Stimulated activated CD8-positive, alpha-beta memory T cell treated with anti-CD3 and anti-CD28 coated beads, Interleukin-15, amount 100 ng/mL, for 48 hours (primary cell): ENCODE results near the gene KIAA0513.
"Not testable (repeated sequence)": the region's sequence is repeated elsewhere in the genome, so short reads cannot be mapped to it uniquely, and the experiment has no call there.

Experiments
- DNase-seq, 2 donors: peaks; one replicate each; pipeline ENCODE4 v3.0.0-alpha.2; 2020; ENCODE audit warnings: low read depth in 2 of 2

Gene KIAA0513

DNA sequence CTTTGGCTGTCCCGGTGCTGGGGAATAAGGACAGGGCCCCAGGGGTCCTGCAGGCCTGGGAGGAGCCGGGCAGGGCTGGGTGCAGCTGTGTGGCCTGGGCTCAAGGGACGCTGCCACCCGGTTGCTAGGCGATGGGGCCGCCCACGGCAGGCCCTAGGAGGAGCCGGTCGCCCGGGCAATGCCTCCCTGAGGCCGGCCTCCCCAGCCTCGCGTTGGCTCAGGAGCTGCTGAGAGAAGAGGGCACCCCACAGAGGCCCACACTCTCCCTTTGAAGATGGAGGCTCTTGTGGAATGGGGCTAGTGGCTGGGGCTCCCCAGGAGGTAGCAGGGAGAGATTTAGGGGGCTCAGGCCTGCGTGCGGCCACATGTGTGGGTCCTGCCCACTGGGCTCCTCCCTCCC is 84.8 kb downstream of the KIAA0513 start, which contains the start of gene CIBAR2:
TSS of gene CIBAR2 (minus strand) at position 109 of the 400 bp plus-strand sequence. CDS start 120 bp downstream, outside the sequence.
- no peak for DNase-seq

DNA sequence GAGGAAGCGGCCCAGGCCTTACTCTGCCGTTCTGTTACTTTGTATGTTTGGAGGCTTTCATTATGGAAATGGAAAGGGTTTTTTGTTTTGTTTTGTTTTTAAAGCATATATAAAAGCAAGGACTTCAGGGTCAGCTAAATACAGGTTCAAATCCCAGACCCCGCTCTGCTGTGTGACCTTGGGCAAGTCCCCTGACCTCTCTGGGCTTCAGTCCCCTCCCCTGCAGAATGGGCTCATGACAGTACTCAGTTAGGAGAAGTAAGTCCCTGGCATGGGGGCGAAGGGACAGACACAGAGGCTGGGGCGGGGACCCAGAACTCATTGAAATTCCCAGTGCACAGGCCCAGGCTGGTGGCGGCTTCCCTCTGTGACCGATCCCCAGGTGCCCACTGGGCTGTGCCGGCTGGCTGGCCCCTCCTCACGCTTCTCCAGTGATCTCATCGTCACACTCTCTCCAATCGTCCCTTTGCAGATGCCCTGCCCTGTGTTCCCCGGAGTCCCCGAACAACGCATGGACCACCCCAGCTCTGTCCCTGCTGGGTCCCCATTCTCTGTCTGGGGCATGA is 85.7 kb downstream of the KIAA0513 start:
- no peak for DNase-seq

DNA sequence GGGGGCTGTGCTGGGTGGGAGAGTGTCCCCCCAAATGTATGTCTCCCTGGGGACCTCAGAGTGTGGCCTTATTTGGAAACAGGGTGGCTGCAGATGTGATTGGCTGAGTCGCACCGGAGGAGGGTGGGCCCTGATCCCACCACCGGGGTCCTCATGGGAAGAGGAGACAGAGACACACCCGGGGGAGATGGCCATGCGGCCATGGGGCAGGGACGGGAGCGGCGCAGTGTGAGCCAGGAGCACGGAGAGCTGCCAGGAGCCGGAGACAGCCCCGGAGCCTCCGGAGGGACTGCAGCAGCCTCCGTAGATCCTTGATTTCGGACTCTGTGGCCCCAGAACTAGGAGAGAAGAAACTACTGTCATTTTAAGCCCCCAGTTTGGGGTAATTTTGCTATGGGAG is 86.3 kb downstream of the KIAA0513 start:
- no peak for DNase-seq

DNA sequence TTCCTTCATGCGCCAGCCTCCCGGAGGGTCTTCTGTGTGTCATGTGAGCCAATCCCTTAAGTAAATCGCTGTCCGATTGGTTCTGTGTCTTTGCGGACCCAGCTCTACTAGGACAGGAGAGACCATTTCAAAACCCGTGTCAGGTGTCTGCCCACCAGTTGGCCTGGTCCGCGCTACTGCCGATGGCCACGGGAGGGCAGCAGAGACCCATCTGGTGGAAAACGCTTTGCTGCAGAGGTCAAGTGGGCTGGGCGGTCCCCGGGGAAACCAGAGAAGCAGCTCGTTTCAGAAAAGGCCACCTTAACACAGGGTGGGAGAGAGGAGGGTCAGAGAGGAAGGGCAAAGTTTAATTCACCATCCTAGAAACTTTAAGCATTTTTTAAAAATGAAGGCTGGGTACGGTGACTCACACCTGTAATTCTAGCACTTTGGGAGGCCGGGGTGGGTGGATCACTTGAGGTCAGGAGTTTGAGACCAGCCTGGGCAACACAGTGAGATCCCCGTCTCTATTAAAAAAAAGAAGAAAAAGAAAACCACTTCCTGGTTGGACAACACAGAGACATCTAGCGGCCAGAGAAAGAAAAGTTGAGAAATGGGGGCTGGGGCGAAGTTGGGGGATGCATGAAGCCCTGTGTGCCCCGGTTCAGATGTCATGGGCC is 87.4 kb downstream of the KIAA0513 start:
- DNase-seq, result peak; percentile 77 to 78

DNA sequence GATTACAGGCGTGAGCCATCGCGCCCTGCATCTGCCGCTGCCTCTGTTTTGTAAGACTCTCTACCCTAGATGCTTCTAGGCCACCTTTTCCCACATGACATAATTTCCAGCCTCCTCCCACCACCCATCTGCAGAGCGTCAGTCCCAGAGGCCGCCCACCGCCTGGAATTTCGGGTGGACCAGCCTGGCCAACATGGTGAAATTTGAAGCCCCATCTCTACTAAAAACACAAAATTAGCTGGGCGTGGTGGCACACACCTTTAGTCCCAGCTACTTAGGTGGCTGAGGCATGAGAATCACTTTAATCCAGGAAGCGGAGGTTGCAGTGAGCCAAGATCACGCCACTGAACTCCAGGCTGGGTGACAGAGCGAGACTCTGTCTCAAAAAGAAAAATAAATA is 89.8 kb downstream of the KIAA0513 start:
- DNase-seq, result no peak

DNA sequence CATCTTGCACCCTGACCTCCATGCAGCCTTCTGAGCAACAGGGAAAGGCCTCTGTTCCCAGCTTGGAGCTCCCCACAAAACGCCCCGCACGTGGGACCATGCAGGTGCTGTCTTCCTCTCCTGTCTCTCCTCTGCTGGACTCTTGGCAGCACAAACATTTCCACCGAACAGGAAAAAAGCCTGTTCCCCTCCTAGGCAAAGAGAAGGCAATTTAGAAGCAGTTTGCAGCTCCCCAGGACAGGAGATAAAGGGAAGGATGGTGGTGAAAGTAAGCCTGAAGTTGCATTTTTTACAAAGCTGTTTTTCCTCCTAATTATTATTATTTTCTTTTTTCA is 92.4 kb downstream of the KIAA0513 start:
- no peak for DNase-seq

DNA sequence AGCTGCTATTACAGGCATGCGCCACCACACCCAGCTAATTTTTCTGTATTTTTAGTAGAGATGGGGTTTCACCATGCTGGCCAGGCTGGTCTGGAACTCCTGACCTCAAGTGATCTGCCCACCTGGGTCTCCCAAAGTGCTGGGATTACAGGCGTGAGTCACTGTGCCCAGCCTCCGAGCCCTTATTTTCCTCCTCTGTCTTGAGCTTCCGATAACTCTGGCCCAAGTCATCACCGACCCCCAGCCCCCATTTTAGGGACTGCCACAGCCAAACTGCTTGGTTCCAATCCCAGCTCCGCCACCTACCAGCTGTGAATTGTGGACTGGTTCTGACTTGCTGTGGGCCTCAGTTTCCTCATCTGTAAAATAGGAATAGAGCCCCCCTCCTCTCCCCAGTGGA is 95.8 kb downstream of the KIAA0513 start:
- DNase-seq, result not testable (repeated sequence)

DNA sequence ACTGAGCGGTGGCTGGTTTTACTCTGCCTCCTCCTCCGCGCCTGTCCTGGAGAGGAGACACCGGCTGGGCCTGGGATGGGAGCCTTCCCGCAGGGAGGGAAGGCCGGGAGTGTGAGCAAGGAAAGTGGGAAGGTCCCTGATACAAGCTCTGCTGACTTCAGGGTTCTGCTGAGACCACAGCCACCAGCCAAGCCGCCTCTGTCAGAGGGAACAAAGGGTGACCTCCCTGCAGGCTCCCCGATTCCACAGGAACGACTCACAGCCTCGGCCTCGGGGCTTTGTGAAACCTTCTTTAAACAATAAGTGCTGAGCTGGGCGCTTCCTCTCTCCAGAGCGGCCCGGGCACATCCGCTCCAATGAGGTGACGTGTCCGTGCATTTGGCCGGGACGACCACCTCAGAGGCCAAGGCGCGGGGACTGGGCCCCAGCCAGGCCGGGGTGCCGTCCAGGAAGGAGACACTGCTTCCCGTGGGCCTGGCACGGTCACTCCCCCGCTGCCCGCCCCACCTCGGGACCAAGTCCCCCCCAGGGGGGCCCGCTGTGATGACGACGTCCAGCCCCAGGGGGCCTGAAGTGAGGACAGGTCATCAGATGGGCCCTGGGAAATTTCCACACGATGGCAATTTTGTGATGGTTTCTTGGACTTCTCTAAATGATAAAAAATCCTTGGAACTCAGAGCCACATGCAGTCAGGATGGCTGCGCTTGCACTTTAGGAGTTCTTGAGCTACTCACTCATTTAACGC is 96.5 kb downstream of the KIAA0513 start:
- DNase-seq, result no peak

DNA sequence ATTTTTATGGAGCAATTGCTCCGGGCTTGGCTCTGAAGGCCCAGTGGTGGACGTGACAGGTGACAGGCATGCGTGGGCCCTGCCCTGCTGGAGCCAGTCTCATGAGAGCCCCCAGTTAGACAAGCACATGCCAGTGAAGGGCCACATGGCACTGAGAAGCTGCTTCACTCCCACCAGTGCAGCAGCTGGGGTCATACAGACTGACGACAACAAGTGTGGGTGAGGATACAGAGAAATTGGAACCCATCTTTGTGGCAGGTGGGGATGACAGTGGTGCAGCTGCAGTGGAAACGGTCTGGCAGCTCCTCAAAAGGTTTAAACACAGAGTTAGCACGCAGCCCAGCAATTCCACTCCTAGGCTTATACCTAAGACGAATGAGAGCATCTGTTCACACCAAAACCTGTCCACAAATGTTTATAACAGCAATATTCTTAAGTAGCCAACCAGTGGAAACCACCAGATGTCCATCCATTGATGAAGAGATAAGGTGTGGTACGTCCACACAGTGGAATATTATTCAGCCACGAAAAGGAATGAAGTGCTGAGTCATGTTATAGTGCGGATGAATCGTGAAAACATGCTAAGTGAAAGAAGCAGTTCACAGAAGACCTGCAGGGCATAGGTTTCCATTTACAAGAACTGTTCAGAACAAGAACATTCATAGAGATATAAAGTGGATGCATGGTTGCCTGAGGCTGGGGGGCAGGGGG is 97.2 kb downstream of the KIAA0513 start:
- DNase-seq, result no peak

DNA sequence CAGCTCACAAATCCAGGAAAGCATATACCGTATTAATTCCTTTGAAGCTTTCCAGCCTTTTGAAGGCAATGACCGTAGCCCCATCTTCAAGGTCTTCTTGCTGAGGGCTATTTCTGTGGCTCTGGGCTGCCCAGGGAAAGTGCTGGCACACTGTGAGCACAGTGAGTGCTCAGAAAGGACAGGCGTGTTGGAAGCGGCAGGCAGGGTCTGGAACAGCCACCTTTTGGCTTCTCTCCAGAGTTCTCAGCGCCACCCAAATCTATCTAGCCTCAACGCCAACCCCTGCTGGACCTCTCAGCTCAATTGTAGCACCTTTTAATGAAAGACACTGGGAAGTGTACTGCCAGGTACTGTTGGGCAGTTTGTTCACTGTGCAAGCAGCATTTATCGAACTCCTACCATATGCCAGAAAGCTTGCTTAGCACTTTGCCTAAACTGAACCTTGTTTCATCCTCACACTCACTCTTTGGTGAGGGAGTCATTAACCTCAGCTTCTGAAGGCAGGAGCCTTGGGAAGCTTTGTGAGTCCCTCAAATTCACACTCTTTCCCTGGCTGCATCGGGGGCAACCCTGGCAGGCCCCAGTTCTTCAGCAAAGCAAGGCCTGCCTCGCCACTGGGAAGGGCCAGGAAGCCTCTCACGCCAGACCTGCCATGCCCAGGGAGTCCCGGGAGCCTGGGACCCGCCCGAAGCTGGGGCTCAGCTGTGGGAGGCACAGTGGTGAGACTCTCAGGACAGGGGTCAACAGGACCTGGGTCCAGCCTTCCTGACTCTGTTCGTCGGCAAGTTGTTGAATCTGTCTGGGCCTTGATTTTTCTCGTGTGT is 98.2 kb downstream of the KIAA0513 start:
- DNase-seq, result no peak

DNA sequence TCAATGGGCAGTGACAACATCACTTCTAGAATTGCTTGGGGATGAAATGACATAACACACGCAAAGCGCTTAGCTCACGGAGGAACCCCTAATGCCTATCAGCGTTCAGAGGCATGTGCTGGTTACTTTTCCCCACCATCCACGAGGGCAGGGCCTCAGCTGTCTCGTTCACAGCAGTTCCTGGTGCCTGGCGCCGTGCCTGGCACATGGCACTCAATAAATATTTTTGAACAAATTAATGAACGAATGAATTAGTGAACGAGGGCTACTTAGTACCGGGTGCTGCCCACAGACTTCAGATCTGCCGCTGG is 98.8 kb downstream of the KIAA0513 start:
- no peak for DNase-seq

DNA sequence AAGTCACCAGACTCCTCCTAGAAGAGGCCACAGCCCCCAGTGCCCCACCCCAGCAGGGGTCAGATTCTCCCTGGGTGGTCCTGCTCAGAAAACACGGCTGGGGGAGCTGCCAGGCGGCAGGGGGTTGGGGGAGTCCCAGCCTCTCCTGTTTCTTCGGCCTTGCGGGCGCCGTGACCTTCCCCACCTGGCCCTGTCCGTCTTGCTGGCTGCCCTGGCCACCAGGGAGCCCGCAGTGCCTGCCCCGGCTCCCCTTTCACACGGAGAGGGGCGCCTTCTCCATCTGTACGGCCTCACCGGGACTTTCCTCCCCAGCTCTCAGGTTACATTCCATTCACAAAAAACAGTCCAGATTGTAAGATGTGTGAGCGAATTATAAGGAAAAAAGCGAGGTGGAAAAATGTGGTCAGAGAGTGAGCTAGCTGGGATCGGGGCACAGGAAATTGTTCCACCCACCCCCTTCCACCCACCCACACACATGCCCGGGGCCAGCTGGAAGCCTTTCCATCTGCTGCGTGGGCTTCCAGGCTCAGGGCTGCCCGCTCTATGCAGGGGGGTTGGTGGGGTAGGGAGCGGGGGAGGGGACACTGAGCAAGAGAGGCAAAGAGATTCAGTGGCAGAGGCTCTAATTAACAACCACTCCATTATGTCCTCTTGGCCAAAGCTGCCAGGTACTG is 99.2 kb downstream of the KIAA0513 start:
- peak in 1 of 2 donors; percentile 14 for DNase-seq

DNA sequence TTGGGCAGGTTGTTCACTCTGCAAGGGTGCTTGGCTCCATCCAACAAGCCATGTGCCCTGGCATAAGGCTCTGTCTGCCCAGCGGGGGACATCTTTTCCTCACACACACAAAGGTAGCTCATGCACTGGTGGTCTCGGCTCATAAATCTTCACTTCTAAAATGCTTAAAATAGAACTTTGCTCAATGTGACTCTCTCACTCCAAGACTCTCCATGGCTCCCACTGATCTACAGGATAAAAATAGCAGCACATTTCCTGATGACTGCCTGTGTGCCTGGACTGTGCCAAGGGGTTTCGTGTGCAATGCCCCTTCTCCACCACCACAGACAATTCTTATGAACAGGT is 99.8 kb downstream of the KIAA0513 start:
- DNase-seq, result no peak

DNA sequence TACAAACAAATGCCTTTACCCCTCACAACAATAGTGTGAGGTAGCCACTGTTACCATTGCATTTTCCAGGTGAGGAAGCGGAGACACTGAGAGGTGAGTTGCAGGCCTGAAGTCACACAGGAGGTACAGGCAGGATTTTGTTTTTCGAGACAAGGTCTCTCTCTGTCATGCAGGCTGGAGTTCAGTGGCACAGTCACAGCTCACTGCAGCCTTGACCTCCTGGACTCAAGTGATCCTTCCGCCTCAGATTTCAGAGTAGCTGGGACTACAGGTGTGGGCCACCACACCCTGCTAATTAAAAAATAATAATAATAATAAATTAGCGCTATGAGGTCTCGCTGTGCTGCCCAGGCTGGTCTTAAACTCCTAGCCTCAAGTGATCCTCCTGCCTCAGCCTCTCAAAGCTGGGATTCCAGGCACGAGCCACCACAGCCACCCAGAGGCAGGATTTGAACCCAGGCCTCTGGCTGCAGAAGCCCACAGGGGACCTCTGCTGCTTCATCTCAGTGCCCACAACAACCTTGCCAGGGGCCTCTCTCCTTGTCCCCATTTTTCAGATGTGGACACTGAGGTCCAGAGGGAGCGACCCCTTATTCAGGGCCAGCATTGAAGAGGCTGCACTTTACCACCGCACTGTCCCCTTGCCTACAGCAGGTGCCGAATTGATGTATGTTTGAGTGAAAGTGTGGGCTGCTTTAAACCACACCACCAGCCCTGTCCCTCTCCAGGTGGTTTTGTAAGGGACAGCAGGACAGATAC is 100.7 kb downstream of the KIAA0513 start:
- DNase-seq, result no peak

DNA sequence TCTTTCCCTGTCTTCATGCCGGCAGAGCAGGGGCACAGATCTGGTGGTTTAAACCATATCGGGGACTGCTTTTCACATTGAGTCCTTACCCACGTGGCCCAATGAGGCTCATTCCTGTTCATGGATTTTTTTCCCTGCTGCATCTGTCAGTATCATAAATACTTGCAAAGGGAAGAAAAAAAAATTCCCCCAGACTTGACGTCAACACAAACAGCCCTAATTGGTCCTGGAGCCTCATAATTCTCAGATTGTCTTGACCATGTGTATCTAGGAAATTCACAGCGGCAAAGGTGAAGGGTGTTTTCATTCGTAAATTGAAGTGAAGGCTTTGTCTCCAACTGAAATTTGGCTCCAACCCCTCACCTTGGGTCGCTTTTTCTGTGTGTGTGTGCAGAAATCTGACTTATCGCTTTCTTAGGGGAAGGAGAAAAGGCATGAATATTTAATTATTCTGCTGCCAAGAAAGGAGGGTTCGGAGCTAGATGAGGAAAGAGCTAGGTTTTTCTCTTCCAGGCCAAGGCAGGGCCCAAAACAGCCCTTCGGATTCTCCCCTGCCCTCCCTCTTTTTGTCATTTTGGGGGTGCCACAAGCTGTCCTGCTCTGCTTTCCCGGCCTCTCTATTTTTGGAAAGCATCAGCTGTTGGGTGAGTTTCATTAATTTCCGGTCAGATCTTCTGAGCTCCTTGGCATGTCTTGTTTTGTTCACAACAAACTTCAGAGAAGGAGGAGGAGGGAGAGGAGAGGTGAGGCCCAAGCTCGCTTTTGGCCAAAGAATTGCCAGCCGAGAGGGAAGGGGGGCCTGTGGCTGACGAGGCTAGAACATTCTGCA is 102.5 kb downstream of the KIAA0513 start:
- no peak for DNase-seq

DNA sequence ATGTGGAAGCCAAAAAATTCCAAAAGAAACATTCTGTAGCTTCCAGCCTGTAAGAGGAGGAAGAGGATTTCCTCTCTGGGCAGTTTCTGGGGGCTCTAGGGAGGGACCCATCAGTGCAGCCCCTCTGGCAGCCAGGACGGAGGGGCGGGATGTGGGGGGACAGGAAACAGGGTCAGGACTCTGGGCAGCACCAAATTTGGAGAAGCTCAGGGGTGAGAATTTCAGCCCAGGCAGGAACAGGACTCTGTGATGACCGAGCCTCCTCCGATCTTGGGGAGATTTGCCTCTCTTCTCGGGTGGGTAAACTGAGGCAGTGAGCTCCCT is 103.1 kb downstream of the KIAA0513 start:
- DNase-seq, result no peak

DNA sequence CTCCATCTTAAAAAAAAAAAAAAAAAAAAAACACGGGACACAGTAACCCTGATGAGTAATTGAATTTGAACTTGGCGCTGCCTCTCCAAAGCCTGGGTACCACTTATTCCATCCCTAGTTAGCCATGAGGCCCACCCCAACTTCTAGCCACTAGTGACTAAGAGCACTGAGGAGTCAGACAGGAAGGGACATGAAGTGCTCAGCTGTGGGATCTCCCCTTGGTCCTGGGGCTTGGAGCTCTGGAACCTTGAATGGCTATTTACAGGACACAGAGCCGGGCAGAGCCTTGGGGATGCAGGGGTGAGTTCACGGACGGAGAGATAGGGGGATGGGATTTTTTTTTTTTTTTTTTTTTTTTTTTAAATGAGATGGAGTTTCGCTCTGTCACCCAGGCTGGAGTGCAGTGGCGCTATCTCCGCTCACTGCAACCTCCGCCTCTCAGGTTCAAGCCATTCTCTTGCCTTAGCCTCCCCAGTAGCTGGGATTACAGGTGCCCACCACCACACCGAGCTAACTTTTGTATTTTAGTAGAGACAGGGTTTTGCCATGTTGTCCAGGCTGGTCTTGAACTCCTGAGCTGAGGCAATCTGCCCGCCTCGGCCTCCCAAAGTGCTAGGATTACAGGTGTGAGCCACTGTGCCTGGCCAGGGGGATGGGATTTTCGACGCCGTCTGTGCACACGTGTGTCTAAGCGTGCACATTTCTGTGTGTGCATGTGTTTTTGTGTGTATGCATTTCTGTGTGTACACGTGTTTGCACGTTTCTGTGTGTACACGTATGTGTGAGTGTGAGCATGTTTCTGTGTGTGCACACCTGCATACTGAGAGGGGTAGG is 105.1 kb downstream of the KIAA0513 start:
- DNase-seq, result no peak

DNA sequence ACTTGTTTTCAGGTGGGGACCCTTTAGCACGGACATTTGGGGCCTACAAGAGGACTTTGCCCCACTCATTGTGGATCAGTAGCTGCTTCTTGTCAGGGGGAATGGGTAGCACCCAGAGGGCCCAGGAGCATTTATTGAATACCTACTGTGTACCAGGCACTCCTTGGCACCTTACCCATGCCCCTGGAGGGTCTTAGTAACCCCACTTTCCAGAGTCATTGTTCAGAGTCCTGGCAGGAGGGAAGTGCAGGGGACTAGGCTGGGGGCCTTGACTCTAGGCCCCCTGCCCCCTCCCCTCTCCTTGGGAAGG is 105.7 kb downstream of the KIAA0513 start:
- DNase-seq, result no peak

DNA sequence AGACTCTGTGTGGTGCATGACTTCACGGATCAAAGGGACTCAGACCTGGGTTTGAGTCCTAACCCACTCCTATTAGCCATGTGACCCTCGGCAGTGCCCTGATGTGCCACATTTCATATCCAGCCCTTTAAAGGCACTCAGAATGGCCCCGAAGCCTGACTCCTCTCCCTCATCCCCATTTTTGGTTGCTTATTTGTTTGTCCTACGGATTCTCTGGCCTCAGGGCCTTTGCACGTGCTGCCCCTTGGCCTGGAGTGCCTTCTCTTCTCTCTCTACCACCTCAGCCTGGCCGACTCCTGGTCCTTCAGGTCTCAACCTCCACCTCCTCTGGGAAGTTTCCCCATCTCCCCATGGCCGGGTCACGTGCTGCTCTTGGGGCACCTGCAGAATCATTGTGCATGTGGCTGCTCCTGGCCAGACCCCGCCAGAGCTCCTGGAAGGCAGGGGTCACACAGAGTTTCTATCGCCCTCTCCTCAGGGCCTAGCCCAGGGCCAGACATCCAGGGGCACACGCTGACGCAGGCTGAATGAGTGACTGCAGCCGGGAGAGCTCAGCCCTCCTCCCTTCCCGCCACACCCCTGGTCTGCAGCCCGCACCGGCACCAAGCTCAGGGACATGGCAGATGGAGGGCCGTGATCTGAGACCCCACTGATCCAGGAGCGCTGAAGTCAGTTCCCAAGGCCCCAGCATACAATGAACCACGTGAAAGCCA is 106.6 kb downstream of the KIAA0513 start:
- DNase-seq, result no peak
